ENCODE results near the gene MECP2.

MECP2 gene

DNA sequence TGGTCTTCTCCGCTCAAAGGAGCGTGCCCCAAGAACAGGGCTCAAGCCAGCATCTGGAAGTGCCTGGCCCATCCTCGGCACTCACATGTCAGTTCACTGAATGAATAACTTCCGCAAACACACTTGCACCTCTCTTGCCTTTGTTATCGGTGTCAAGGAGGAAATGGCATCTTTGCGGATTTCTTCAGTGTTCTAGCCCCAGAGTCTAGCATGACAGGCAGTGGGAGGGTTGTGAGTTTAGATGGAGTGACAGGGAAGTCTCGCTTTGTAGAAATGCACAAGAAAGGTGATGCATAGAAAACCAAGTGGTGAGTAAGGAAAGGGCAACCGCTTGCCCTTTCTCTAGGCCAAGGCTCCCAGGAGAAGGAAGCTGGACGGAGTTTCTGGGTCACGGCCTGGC, 17.6 kb upstream of the MECP2 start:
- Histone ChIP-seq H3K4me2 (ENCODE audit: low read length) (no peak overlapping the region), H3K4me1 (ENCODE audit: low read length) (no peaks in the 10 kb centered on the region), H3K79me2 (ENCODE audit: low read length) (no peaks in the 10 kb centered on the region), H4K20me1 (ENCODE audit: insufficient read depth, low read length) (no peaks in the 10 kb centered on the region), H3K27ac (ENCODE audit: low read length) (no peak overlapping the region), H3K27me3 (ENCODE audit: low read depth, low read length) (no peaks in the 10 kb centered on the region; the same call in 1 of the 2 replicates), H3K9ac (ENCODE audit: low read length) (no peak overlapping the region), H3K4me3 (ENCODE audit: low read length) (no peak overlapping the region), H3K36me3 (replicated peaks; ENCODE audit: low read depth, low read length) (no peaks in the 10 kb centered on the region), H2AFZ (ENCODE audit: low read depth, low read length) (no peak overlapping the region), H3K9me3 (ENCODE audit: insufficient read depth, low read length) (no peaks in the 10 kb centered on the region)
- no peak for TF ChIP-seq EZH2phosphoT487 (IDR thresholded peaks at IDR 0.05; ENCODE audit: low read depth)
- TF ChIP-seq, protein P1, sequence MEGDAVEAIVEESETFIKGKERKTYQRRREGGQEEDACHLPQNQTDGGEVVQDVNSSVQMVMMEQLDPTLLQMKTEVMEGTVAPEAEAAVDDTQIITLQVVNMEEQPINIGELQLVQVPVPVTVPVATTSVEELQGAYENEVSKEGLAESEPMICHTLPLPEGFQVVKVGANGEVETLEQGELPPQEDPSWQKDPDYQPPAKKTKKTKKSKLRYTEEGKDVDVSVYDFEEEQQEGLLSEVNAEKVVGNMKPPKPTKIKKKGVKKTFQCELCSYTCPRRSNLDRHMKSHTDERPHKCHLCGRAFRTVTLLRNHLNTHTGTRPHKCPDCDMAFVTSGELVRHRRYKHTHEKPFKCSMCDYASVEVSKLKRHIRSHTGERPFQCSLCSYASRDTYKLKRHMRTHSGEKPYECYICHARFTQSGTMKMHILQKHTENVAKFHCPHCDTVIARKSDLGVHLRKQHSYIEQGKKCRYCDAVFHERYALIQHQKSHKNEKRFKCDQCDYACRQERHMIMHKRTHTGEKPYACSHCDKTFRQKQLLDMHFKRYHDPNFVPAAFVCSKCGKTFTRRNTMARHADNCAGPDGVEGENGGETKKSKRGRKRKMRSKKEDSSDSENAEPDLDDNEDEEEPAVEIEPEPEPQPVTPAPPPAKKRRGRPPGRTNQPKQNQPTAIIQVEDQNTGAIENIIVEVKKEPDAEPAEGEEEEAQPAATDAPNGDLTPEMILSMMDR (IDR thresholded peaks at IDR 0.05; ENCODE audit: low read depth, low read length) = no peak

DNA sequence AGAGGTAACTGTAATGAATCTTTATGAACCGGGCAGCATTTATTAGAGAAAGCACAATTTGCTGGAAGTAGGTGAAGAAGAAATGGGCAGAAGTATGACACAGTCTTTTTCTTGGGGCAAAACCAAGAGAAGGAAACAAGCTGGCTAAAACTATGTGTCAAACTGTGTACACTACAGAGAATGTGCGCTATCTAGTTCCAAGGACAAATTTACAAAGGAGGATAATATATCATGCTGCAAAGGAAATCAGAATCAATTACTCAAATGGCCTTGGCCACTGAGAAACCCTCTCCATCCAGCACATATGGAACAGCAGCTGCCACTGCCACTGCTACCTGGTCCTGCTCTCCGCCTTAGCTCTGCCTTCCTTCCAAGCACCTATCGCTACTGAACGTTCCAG, 17.1 kb upstream of the MECP2 start:
- Histone ChIP-seq H3K36me3 (replicated peaks; ENCODE audit: low read depth, low read length) (no peaks in the 10 kb centered on the region), H3K27ac (ENCODE audit: low read length) (no peak overlapping the region), H4K20me1 (ENCODE audit: insufficient read depth, low read length) (no peaks in the 10 kb centered on the region), H2AFZ (ENCODE audit: low read depth, low read length) (no peak overlapping the region), H3K9ac (ENCODE audit: low read length) (no peak overlapping the region), H3K27me3 (ENCODE audit: low read depth, low read length) (no peaks in the 10 kb centered on the region; the same call in 1 of the 2 replicates), H3K4me1 (ENCODE audit: low read length) (no peaks in the 10 kb centered on the region), H3K4me3 (ENCODE audit: low read length) (no peak overlapping the region), H3K79me2 (ENCODE audit: low read length) (no peaks in the 10 kb centered on the region), H3K9me3 (ENCODE audit: insufficient read depth, low read length) (no peaks in the 10 kb centered on the region), H3K4me2 (ENCODE audit: low read length) (no peak overlapping the region)
- TF ChIP-seq EZH2phosphoT487 (IDR thresholded peaks at IDR 0.05; ENCODE audit: low read depth) = no peak
- TF ChIP-seq, protein P1 (IDR thresholded peaks at IDR 0.05; ENCODE audit: low read depth, low read length) = no peak

DNA sequence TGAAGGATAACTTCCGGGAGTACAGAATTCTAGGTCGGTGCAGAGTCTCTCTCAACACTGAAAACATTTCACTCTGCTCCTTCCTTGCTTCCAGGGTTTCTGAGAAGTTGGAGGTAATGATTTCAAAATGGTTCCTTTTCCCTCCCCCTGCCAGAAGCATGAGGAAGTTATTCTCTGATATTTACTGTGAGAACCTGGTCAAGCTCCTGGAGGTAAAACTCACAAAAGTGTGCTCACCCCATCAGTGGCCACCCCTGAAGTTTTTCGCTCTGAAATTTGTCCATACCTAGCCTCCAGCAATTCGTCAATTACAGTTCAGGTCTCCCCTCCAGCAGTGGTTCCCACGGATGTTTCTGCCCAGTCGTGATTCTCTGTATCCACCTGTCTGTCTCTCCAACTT, 16.2 kb upstream of the MECP2 start:
- H3K36me3 ChIP-seq (replicated peaks; ENCODE audit: low read depth, low read length) = no peaks in the 10 kb centered on the region

DNA sequence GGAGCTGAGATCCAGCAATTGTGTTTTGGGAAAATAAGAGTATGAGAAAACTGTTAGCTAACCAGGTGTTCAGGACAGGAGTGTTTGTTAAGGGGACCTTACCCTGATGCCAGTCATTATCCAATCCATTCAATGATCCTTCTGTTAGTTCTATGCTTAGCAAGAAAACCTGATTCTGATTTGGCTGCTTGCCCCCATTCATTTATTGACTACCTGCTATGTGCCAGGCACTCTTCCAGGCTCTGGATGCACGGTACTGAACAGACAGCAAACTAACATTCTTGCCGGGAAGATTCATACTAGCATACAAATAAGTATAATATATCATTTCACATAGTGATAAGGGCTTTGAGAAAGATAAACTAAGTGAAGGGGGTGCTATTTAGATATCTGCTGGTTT, 1.0 kb upstream of the MECP2 start:
- Histone ChIP-seq H2AFZ (ENCODE audit: low read depth, low read length) (no peak overlapping the region), H3K27me3 (ENCODE audit: low read depth, low read length) (0 out of 2 replicates have a peak, but pooled peaks cover 3% of the 10 kb centered on the region), H3K27ac (ENCODE audit: low read length) (no peak overlapping the region), H4K20me1 (ENCODE audit: insufficient read depth, low read length) (peaks cover 32% of the 10 kb centered on the region), H3K79me2 (ENCODE audit: low read length) (peaks cover 37% of the 10 kb centered on the region), H3K9me3 (ENCODE audit: insufficient read depth, low read length) (no peaks in the 10 kb centered on the region), H3K9ac (ENCODE audit: low read length) (no peak overlapping the region), H3K4me3 (ENCODE audit: low read length) (peak overlapping the region; percentile 80), H3K36me3 (replicated peaks; ENCODE audit: low read depth, low read length) (peaks cover 6% of the 10 kb centered on the region), H3K4me1 (ENCODE audit: low read length) (peaks cover 19% of the 10 kb centered on the region), H3K4me2 (ENCODE audit: low read length) (peak overlapping the region; percentile 82)
- TF ChIP-seq EZH2phosphoT487 (IDR thresholded peaks at IDR 0.05; ENCODE audit: low read depth) = no peak
- TF ChIP-seq, protein P1 (IDR thresholded peaks at IDR 0.05; ENCODE audit: low read depth, low read length) = no peak

More for the DNA sequence above, 16.2 kb upstream of the MECP2 start:
- Histone ChIP-seq H3K9me3 (ENCODE audit: insufficient read depth, low read length) (no peaks in the 10 kb centered on the region), H3K27ac (ENCODE audit: low read length) (no peak overlapping the region), H3K9ac (ENCODE audit: low read length) (no peak overlapping the region), H3K4me1 (ENCODE audit: low read length) (no peaks in the 10 kb centered on the region), H4K20me1 (ENCODE audit: insufficient read depth, low read length) (no peaks in the 10 kb centered on the region), H3K4me2 (ENCODE audit: low read length) (no peak overlapping the region), H2AFZ (ENCODE audit: low read depth, low read length) (no peak overlapping the region), H3K79me2 (ENCODE audit: low read length) (no peaks in the 10 kb centered on the region), H3K4me3 (ENCODE audit: low read length) (no peak overlapping the region), H3K27me3 (ENCODE audit: low read depth, low read length) (no peaks in the 10 kb centered on the region; the same call in 1 of the 2 replicates)
- TF ChIP-seq, protein P1 (IDR thresholded peaks at IDR 0.05; ENCODE audit: low read depth, low read length) = no peak
- no peak for TF ChIP-seq EZH2phosphoT487 (IDR thresholded peaks at IDR 0.05; ENCODE audit: low read depth)

Measured in OCI-LY3 (cell line).